Measurements from ENCODE around the gene PLCD3.

Gene PLCD3

DNA sequence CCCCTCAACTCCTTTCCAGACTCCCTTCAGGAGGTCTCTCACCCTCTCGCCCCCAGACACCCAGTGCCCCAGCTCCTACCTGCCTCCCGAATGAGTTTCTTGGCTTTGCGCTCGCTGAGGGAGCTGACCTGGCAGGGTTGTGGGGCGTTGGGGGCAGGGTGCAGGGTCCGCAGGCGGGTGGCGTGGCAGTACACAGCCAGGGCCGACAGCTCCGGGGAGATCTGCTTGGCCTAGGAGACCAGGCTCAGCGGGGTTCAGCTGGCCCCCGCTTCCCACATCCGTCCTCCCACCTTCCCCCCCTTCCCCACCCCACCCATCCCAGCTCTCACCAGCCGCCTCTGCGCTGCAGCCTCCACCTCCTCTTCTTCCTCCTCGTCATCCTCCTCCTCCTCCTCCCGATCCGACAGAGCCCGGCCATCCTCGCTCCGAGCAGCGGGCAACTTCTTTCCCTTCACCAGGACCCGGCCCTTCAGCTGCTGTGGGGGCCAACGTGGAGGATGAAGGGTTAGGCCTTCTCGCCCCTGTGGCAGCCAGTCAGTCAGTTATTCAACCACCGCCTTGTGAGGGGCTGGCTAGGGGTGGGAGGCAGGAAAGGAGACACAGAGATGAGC, 17.2 kb downstream of the PLCD3 start:
- no peak for DNase-seq

DNA sequence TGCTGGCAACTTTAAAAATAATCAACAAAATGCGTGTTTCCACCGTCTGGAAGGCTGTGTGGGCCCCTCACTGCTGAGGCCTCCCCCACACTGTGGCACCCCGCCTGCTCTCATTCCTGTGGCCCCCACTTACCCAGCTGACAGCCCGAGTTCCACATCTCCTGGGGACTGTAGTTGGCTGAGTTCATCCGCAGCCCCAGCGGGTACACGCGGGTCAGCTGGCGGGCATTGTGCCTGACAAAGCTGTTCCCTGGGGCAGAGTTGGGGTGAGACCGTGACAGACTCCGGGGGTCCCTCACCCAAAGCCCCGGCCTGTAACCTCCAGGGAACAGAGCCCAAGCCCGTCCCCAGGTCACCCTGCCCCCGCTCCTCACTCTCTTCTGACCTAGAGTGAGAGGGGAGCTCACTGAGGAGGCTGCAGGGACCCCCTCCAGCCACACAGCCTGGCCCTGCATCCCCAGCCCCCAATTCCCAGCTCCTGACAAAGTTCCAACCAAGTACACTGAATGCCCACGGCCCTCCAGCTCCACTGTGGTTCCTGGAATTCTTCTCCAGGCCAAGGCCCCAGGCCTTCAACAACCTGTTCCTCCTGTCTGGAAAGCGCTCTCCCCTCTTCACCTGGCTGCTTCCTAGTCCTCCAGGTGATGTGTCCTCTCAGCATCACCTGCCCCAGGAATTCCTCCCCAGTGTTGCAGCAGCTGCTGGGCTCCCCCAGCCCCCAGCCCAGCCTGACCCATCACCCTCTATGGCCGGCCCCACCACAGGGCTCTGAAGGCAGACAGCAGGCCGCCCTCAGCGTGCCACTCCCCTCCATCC, 18.0 kb downstream of the PLCD3 start:
- DNase-seq = no peak

DNA sequence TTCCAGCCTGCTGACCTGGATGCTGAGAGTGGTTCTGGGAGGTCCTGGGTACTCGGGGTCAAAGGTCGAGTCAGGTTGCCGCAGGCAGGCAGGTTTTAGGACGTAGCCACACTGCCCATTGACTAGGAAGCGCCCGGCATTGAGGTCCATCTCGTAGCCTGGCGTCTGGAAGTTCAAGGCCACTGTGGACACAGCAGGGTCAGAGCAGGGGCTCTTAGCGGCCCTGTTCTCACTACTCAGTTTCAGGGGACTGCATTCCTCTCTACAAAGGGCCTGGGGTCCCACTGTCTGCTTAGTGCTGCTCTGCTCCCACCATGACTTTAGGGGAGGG, 18.9 kb downstream of the PLCD3 start:
- DNase-seq = no peak

DNA sequence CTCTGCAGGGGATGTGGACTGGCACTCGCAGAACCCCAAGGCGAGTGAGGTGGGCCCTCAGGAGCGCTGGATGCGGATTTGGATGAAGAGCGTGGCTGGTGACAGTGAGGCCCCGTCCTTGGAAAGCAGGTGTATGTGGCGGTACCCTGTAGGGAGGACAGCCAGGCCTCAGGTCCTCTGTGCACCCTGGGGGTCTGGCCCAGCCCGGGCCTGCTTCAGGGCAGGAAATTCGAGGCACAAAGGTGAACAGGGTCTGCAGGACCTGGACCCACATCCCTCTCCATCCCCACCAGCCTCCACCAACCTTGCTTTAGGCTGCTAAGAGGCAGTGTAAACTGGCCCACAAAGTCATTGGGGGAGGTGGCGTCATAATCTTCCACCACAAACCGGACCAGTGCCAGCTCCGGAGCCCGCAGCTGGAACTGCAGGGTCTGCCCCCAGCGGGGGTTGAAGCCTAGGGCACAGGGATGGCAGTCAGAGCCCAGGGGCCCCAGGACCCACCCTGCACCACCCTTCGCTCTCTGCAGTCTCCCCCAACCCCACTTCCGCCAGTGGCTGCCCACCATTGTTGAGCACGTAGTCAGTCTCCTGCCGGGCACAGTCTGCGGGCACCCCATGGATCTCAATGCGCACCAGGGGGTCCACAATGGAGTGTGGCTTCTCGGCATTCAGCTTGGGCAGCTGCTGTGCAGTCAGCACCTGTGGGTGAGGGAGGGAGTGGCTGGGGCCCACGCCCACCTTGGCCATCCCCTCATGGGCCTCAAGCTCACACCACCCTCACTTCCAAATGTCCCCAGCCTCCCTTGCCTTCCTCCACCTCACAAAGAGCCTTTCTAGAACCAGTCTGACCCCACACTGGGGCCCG, 19.5 kb downstream of the PLCD3 start:
- DNase-seq = no peak

DNA sequence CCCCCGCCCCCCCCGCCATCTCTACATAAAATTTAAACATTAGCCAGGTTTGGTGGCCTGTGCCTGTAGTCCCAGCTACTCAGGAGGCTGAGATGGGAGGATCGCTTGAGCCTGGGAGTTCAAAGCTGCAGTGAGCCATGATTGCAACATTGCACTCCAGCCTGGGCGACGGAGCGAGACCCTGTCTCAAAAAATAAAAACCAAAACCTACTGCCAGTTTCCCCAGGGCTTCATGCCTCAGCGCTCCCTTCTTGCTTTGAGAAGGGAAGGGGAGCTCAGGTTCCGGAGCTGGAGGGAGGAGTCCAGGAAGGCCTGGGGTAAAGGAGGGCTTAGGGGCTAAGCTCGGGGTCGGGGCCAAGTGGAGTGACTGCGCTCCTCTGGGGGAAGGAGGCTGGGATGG, 20.5 kb downstream of the PLCD3 start:
- DNase-seq = no peak

DNA sequence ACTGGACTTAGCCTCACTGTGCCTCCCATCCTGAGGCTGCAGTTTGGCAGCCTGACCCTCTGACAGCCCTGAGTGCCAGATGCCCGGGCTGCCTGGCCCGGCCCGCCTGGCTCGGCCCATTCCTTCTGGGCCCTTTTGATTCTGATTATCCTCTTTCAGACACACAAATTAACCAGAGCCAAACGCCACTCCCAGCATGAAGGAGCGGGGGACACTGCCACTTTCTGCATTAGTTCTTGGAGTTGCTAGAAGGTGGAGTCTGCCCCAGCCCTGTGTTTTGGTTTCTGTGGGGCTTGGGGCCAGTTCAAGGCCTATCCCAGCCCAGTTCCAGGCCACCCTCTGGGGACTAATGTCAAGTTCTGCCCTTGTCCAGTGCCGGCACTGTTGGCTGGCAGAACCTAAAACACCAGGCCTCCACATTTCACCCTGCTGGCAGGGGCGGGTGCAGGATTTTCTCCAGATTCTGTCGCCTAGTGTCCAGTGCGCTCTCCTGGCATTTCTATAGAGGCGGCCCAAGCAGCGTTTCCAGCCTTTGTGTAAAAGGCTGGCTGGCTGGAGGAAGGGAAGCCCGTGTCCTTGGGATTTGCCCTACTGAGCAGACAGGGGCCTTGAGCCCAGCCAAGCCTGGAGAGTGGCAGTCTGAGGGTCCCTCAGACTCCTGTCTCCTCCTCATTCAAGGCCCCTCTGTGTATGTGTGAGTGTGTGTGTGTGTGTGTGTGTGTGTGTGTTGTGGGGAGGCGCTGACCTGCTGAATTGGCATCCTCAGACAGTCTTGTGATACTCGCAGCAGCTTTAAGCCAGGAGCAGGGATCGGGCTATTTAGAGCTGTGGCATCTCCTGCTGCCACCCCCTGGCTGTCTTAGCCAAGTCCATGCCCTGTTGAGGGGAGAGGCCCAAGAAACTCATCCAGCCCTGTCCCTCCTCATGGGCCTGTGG, 21.4 kb downstream of the PLCD3 start:
- no peak for DNase-seq

DNA sequence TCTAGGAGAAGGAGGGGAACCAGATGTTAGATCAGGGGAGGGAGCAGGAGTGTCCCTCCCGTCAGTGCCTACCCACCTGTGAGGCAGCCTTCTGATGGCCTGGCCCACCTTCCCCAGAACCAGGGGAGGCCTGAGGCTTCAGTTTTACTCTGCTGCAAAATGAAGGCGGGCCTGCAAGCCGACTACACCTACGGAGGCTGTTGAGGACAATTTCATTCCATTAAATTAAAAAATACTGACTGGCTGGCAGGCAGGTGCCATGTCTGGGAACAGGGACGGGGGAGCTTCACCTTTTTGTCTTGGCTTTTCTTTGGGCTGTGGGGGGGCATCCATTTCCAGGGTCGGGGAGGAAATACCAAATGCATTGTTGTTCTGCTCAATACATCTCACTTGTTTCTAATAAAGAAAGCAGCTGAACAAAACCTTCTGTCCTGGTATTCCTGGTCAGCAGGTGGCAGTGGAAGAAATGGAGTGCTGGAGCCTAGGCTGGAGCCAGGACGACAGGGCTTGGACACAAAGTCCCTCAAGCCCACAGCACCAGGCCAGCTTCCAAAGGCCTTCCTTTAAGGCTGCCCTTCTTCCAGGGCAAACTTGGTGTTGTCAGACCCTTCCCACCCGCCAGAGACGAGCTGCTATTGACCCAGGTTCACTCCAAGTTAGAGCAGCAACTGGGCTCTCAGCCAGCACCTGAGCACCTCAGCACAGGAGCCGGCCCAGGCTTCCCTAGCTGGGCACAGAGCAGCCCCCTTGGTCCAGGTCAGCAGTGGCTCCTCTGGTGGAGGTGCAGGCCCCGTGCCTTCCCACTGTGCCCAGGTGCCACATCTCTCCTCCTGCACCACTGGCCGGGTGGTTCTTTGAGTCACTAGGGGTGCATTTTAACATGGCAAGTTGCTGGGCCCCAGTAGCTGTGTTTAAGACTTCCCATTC, 23.5 kb downstream of the PLCD3 start:
- no peak for DNase-seq

DNA sequence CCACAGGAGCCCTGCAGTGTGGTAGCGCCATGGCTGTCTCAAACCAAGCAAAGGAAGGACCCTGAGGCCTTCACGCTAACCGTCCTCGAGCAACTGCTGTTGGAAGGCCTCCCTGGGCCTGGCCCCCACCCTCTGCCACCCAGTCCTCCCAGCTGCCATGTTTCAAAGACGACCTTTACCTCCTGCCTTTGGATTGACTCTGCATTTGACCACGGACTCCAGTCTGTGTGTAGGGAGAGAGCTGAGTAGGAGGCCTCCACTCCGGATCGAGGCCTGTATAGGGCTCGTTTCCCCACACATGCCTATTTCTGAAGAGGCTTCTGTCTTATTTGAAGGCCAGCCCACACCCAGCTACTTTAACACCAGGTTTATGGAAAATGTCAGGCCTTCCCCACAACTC, 24.3 kb downstream of the PLCD3 start:
- no peak for DNase-seq

DNA sequence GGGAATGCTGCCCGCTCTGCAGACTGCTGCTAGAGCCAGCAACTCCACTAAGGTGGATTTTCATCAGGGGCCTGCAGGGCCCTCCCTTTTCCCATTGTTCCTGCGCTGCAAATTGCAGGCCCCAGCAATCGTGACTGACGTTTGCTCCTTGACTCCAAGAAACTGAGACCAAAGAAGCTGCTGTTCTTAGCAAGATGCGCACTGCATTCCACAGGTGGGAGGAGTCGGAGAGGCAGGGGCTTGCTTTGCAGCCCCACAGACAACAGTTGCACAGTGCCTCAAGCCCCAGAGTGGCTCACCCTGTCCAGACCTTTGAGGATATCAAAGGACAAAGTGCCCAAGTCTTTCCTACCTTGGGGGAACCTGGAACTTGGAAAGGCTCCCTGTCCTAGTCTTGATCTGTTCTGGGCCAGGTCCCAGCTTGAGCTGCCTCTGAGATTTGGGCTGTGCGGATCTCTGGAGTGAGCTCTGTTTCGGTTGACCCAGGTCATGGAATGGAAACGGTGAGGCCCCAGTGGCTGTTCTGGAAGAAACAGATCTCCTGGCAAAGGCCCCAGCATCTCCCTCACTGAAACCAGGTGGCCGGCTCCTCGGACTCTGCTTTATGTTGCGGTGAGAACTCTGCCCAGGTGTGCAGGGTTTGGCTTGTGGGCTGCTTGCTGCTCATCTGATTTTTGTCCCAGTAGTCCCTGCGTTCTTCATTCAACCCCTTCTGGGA, 24.9 kb downstream of the PLCD3 start:
- DNase-seq = no peak

DNA sequence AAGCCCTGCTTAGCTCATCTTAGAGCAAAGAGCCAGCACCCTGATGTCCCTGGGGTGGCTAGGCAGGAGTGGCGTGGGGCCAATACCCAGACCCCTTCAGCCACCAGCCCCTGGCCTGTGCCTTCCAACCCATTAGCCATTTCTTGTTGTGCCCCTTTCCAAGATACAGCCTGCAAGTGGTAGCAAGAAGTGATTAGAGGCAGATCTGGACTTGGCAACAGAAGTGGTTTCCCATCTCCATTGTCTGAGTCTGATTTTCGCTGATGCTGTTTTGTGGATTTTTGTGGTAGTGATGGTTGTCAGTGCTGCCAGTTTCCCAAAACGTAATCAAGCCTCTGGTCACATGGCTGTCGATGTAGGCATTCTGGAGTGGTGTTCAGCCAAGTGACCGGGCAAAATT, 25.7 kb downstream of the PLCD3 start:
- DNase-seq = no peak

DNA sequence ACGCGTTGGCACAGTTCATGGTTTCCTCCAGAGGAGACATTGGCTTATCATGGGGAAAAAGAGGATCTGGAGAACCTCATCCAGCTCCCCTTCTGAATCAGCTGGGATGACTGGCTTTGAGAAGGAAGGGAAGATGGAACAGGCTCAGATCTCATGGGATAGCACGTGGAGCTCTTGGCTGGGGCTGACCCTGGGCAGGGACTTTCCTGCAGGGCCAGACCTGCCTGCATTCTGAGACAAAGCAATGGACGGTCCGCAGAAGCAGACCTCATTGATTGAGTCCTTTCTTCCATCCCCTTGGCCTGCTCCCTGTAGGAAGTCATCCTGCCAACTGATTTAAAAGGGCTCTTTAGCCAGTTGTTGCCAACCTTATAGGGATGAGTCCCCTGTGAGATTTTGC, 26.2 kb downstream of the PLCD3 start:
- DNase-seq = no peak

DNA sequence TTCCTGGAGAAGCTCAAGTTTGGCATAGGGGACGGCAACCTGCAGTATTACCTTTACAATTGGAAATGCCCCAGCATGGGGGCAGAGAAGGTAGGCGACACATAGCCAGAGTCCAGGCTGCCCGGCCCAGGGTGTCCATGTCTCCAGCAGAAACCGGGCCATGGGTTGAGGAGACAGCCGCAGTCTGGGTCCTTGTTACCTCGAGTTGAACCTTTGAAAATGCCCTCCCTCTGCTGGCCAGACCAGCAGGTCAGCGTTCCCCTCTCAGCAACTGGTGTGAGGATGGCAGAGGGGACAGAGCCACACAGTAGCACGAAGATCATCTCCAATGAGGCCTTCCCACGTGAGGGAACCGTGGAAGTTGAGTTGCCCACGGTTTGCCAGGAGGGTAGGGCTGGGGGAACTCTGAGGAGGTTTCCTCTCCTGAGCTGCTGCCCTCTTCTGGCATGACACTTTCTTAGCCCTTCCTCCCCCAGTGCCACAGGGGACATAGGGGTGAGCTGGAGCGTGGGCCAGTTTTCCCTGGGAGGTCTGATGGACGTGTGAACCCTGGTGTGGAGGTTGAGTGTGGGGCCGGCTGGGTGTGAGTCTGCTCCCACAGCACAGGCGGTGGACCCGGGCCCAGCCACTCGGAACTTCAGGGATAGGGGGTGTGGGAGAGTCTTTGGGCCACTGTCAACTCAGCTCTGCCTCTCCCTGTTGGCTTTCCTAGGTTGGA, 27.2 kb downstream of the PLCD3 start:
- DNase-seq = no peak

DNA sequence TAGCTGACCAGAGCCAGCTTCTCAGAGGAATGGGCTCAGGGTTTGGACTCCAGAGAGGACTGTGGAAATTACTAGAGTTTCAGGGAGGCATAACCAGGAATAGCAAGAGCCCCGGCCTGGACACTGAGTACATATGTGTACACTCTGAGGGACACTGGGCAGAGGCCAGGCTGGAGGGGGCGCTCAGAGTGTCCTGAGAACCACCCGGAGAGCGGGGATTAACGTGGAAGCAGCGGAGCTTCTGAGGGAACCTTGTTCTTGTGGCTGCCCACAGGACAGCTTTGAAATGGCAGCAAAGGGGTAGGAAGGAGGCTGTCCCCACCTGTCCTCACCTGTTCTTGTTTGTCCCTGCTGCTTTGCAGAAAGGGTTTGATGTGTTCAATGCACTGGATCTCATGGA, 27.8 kb downstream of the PLCD3 start:
- DNase-seq = no peak

DNA sequence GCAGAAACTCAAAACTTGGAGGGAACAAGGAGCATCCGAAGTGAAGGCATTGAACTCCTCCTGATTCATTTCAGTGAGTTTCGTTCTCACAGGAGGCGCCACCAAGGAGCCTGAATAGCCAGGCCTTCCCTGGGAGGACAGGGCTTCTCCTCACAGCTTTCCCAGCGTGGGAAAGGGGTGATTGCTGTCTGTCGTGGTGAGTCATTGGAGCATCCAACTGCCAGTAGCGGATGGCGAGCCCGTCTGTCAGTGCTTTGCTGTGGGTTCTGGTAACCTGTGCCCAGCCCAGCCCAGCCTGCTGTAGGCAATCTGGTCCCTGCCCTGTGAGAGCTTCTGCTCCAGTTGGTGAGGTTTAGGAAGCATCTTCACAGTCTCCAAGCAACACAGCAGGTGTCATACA, 28.3 kb downstream of the PLCD3 start:
- no peak for DNase-seq

DNA sequence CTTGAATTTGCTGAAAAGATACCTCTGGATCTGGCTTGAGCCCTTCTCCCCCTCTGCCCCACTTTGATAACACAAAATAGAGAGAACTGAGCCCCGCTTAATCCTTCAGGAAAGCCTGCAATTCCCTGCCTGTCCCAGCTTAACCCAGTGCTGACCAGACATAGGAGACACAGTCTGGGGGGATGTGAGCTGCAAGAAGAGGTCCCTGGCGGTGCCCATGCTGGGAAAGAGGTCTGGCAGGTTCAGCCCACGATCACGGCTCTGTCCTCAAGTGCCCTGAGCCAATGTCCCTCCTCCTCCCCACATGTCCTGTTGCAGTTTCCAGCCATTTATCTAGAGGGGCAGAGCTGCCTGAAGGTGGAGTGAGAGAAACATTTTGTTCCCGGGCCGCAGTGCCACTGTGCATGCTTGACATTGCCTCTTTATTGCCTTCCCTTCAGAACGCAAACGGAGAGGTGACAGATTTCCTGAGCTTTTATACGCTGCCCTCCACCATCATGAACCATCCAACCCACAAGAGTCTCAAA, 29.0 kb downstream of the PLCD3 start:
- no peak for DNase-seq

DNA sequence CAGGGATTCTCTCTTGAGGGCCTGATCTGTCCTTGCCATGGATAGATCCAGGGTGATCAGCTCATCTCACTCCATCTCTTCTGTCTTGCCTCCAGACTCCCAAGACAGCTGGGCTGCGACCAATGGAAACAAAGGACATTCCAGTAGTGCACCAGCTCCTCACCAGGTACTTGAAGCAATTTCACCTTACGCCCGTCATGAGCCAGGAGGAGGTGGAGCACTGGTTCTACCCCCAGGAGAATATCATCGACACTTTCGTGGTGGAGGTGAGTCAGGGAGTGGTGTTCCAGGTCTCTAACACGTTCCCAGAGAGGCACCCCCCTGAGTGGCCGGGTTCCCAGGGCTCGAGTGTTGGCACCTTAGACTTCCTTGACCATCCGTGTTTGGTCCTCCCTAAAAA, 29.5 kb downstream of the PLCD3 start:
- DNase-seq = no peak

DNA sequence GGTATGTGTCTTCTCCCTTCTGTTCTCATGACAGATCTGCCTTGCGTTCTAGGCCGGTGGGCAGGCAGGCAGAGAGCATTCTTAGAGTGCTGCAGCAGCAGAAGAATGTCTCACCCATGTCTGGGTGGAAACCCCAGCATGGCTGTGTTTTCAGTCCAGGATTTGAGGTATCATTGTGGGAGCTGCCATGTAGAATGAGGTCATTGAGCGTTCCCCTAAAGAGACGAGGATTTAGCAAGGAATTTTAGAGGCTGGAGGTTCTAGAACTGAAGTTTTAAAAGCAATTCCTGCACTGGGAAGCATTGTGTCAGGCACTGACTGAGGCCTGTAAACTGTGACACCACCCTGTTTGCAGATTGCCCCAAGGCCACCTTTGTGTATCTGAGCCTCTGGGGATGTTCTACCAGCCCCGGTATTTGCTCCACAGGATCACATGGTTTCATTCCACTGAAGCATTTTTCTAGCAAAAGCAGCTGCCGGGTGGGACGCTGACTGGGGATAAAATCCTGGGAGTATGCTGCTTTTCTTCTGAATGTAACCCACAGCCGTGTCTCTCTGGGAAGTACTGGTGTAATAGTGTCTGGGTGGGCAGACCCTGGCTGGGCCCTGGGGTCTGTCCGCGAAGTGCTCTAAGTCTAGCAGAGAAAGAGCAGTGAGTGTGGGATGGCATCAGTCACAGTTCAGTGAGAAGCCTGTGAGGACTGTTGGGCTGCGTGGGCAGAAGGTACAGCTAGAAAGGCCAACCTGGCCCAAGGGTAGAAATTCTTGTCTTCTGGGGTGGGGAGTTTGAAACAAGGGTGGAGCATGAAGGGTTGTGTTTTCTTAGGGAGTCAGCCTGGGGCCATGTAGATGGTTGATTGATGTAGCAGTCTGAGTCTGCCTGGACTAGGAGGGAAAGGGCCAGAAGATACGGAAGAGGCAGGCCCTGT, 30.2 kb downstream of the PLCD3 start:
- no peak for DNase-seq

DNA sequence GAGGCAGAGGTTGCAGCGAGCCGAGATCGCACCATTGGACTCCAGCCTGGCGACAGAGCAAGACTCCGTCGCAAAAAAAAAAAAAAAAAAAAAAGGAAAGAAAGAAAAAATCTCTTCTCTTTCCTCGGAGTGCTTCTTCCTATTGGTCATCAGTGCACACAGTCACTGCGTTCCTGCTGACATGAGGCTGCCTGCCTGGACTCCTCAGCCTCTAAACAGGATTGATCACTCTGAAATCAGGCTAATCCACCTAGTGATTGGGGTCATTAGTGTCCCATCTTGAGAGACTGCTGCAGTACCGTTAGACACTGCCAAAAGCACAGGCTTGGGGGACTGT, 30.8 kb downstream of the PLCD3 start:
- no peak for DNase-seq

Data from HCEC 1CT (cell line).